OCI-LY7 (cell line): Measurements from ENCODE around the gene ATP6V1C2.

Experiments used
- EZH2phosphoT487 ChIP-seq: fragments of 200-600 bp; sonication (generic); IDR thresholded peaks from 2 replicates; pipeline ENCODE4 v1.6.1; 2018; ENCODE audit warnings: low read depth, borderline replicate concordance, mild to moderate bottlenecking, mixed run types, antibody characterized with exemption, low read length, moderate library complexity, mixed read lengths
- TF ChIP-seq, protein P1 (sequence below): fragments of 200-600 bp; sonication (generic); conservative IDR thresholded peaks from 2 replicates; pipeline ENCODE4 v1.5.1; 2014; ENCODE audit warnings: mild to moderate bottlenecking, antibody characterized with exemption, low read length, moderate library complexity, mixed read lengths

DNA sequence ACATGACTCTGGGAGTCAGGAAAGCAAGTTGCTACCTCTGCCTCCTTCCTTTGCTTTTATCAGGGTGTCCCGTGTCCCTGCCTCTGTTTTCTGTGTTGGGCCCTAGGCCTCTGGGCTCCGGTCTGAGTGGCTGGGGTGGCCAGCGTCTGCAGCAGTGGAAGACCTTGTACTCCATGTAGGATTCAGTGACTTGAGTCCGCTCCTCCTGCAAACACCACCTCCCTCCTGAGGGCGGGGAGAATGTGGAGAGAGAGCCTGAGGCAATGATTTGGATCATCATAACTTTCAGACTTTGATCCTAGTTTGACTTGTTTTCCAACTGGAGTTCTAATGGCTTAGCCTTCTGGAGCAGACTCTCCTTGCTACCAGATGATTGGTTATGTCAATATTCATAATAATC is 30.8 kb downstream of the ATP6V1C2 start:
- TF ChIP-seq, protein P1, sequence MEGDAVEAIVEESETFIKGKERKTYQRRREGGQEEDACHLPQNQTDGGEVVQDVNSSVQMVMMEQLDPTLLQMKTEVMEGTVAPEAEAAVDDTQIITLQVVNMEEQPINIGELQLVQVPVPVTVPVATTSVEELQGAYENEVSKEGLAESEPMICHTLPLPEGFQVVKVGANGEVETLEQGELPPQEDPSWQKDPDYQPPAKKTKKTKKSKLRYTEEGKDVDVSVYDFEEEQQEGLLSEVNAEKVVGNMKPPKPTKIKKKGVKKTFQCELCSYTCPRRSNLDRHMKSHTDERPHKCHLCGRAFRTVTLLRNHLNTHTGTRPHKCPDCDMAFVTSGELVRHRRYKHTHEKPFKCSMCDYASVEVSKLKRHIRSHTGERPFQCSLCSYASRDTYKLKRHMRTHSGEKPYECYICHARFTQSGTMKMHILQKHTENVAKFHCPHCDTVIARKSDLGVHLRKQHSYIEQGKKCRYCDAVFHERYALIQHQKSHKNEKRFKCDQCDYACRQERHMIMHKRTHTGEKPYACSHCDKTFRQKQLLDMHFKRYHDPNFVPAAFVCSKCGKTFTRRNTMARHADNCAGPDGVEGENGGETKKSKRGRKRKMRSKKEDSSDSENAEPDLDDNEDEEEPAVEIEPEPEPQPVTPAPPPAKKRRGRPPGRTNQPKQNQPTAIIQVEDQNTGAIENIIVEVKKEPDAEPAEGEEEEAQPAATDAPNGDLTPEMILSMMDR: no peak
- no peak for TF ChIP-seq EZH2phosphoT487
